NAMALWA (cell line): ENCODE data around the gene ENTREP3.
A peak's percentile ranks its signal among the peaks of the same experiment; 100 is the strongest.
"Not testable (repeated sequence)": the region's sequence is repeated elsewhere in the genome, so short reads cannot be mapped to it uniquely, and the experiment has no call there.

Experiments used
- DNase-seq: peaks from one replicate; pipeline ENCODE4 v3.0.0-alpha.2; 2015; ENCODE audit warnings: low spot score

Gene ENTREP3

DNA sequence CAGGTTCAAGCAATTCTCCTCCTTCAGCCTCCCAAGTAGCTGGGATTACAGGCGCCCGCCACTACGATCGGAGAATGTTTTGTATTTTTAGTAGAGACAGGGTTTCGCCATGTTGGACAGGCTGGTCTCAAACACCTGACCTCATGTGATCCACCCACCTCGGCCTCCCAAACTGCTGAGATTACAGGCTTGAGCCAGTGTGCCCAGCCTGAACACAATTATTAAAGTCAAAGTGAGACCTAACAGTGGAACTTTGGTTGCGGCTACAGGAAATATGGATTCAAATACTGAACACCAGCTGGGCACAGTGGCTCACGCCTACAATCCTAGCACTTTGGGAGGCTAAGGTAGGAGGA, 29.9 kb downstream of the ENTREP3 start:
- not testable (repeated sequence) for DNase-seq

- DNase-seq: peak; percentile 58
These were observed 32.2 kb downstream of the ENTREP3 start for GRCh38 chr1:155223047-155223446.

DNA sequence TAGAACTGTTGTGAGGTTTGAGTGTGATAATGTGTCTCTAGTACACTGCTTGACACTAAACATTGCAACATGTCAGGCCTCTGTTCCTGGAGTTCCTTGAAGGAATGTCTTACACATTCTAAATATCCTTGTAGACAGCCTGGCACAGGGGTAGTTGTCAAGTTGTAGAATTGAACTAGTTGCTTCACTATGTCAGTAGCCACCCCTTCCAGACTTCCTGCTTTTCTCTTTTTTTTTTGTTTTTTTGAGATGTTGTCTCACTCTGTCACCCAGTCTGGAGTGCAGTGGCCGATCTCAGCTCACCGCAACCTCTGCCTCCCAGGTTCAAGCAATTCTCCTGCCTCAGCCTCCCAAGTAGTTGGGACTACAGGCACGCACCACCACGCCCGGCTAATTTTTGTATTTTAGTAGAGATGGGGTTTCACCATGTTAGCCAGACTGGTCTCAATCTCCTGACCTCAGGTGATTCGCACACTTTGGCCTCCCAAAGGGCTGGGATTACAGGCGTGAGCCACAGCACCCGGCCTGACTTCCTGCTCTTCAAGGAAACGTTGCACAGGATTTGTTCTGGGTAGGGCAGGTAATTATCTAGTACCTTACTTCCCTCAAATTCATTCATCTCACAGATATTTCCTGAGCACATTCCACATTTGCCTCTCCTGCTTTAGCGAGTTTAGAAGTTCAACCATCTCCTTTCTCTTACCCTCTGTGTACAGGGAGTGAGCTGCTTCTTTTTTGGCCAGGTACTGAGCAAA, 34.9 kb downstream of the ENTREP3 start:
- not testable (repeated sequence) for DNase-seq

DNA sequence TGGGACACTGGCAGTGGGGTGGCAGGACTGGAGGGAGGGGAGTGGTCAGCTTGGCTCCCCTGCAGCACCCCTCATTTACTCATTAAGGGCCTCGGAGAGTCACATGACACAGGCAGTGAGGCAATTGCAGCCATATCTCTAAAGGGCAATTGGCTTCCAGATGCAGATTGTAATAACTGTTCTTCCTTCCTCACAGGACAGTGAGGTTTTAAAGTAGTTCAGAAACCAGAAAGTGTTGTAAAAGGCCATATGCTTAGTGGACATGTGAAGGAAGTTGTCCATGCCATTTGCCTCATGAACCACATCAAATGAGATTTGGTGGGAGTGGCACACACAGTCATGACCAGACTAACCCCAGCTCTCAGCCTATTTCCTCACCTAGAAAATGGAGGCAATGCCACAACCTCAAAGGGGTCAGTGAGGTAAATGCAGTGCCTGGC, 35.7 kb downstream of the ENTREP3 start:
- DNase-seq: no peak

DNA sequence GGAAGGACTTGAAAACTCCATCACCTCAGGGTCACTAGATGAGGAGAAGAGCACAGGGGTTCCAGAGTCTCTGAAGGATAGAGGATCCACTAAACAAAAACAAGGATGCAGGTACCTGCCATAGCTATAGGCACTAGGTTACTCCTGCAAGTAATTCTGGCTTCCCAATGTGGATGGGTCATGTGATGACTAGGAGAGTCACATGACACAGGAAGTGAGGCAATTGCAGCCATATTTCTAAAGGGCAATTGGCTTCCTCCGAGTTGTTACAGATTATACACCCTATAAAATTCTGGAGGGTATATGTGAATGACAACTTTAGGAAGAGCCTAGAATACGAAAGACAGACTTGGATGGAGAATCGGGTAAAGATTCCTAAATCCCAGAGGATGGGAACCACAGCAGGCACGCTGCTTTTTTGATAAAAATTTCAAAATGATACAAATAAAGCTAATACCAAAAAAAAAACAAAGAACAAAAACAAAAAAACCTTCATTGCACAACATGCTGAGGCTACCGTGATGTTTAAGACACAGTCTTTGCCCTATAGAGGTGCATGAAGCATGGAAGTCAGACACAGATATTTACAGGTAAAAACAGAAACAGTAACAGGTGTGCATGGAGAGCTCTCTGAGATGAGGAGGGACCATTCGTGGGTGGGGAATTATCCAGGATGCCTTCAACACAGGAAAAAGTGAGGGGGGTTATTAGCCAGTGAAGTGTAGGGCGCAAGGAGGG, 36.3 kb downstream of the ENTREP3 start:
- no peak for DNase-seq

DNA sequence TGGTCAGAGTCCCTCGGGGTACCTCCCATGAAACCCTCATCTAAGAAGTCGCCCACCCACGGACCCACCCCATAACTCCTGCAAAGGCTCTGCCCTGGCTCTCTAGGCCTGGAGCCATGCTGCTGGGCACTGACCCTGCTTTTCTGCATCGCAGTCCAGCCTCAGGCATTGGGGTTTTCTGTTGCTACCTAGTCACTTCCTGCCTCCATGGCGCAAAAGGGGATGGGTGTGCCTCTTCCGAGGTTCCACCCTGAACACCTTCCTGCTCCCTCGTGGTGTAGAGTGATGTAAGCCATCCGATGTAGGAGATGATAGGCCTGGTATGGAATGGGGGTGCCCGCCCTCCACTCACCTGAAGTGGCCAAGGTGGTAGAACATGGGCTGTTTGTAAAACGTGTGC, 40.6 kb downstream of the ENTREP3 start:
- not testable (repeated sequence) for DNase-seq

DNA sequence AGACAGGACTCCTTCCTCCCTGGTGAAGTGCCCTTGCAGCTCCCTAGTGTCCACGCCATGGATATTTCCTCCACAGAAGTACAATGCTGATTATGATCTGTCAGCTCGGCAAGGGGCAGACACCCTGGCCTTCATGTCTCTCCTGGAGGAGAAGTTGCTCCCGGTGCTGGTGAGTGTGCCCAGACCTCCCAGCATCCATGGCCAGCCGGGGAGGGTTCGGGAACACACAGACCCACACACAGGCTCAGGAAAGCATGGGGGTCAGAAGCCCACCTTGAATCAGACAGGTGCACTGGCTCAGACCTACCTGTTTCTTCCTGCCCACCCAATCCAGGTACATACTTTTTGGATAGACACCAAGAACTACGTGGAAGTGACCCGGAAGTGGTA, 43.2 kb downstream of the ENTREP3 start:
- DNase-seq: not testable (repeated sequence)

DNA sequence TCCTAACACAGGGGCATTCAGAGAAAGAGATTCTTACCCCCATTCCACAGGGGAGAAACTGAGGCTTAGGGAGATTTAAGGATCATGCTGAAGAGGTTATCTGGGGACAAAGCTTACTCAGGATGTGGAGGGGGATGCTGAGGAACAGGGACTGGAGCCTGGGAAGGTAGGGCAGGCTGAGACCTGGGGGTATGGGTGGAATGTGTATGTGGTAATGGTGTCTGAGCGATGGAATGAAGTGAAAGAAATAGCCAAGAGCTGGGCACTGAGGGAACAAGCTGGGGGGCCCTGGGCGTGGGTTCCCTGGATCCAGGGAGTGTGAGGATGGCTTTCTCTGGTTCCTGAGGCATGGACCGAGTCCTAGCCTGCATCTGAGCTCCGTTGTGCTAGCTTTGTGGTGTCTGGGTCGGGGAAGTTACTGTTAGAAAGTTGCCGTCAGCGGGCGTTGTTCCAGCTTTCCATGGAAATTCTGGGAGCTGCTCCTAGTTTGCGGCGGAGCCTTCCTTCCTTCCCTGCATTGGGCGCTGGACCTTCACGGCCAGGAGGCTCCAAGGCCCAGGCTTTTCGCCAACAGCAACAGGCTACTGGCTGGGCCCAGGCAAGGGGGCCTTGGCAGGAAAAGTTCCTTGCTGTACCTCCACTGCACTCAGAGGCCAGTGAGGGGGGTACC, 43.8 kb downstream of the ENTREP3 start:
- DNase-seq: not testable (repeated sequence)

GRCh38 chr1:155210314-155211104, 44.8 kb downstream of the ENTREP3 start:
- no peak for DNase-seq

DNA sequence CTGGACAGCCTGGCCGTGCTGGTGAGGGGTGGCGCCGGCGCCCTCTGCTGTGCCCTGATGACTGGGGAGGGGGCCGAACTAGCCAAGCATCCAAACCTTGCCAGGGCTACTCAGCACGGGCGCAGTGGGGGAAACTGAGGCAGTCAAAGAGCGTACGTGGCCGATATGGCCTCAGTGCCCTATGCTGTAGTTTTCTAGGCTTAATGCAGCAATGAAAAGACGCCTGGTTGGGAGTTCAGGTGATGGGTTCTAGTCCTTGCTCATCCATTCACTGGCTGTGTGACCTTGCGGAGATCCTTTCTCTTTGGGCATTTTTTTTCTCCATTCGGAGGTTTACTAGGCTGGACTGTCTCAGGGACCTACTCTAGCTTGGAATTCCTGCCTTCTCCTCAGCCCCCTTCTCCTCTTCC, 46.0 kb downstream of the ENTREP3 start:
- DNase-seq: no peak

DNA sequence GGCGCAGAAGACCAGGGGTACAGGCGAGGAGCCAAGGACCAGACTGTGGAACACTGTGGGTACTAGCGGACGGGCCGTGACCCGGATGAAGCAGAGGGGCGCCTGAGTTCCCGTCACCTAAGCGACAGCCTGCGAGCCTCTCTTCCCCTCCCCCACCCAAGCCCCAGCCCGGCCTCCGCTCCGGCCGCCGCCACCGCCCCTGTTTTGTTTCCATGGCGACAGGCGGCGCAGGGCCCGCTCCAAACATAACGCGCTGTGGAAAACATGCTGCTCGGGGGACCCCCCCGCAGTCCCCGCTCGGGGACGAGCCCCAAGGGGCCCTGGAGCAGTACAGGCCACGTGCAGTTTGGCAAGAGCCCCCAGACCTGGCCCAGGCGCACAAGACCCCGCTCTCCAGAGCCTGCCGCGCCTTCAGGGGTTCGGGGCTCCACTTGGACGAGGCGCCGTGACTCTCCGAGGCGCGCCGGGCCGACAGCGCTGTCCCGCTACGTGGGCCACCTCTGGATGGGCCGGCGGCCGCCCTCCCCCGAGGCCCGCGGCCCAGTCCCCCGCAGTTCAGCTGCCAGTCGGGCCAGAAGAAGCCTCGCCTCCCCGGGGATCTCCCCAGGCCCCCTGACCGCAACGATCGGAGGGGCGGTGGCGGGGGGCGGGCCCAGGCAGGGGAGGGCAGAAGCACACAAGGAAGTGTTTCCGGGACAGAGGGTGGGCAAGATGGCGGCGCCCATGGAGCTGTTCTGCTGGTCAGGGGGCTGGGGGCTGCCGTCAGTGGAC, 46.6 kb downstream of the ENTREP3 start, which contains the start of gene MTX1:
Gene MTX1 (plus strand): TSS at position 155 of the 771 bp plus-strand sequence. CDS start 110 bp downstream, at position 265.
- DNase-seq: peak; percentile 95

DNA sequence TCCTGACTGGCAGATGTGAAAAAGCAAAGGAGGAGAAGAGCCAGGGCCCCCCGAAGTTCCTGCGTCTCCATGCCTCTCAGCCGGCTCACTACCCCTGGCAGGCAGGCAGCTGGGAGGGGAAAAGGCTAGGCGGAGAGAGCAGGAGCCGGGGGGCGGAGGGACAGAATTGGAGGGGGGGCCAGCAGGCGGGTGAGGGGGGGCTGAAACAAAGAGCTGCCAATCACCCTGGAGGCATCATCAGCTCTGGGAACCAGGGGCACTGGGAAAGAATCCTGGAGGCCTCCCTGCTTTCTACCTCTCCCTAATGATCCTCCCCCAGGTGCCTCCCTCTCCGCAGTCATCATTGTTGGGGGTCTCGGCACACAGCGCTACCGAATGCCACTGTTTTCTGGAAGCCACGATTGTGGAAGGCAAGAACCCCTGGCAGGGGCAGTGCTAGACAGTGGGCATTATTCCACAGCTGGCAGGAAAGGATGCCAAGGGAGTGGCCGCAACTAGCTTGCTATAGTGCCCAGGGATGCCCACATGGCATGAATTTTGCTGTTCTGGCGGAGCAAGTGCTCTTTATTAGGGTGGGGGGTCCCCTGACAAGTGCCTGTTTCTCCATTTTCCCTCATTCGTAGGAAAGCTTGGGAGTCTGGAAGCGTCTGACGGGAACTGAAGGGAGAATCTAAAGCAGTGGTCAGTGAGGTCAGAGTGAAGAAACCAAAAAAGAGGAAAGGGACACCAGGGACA, 47.3 kb downstream of the ENTREP3 start, which contains the start of gene THBS3:
Gene THBS3 (minus strand): TSS at position 92 of the 735 bp plus-strand sequence. CDS start 21 bp downstream, at position 71.
- DNase-seq: no peak

- peak; percentile 98 for DNase-seq
These were observed 48.1 kb downstream of the ENTREP3 start for GRCh38 chr1:155206891-155207805.

GRCh38 chr1:155205969-155206593, 49.2 kb downstream of the ENTREP3 start:
- no peak for DNase-seq

DNA sequence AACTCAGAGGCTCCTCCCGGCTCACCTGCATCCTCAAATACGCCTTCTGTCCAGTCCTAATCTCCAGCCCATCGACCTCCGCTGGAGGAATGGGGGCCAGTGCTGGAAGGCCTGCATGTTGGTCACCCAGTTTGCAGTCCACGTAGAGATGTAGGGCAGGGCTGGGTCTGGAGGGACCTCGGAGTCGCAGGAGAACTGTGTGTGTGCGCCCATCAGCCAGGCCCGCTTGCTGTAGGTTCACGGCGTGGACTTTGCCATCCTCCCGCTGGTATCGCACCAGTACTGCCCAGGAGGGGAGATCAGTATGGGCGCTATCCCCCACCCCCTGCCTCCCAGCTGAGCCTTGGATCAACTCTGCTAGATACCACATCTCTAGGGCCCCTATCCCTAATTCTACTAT, 50.2 kb downstream of the ENTREP3 start:
- DNase-seq: no peak

GRCh38 chr1:155202731-155203515, 52.4 kb downstream of the ENTREP3 start:
- DNase-seq: no peak

DNA sequence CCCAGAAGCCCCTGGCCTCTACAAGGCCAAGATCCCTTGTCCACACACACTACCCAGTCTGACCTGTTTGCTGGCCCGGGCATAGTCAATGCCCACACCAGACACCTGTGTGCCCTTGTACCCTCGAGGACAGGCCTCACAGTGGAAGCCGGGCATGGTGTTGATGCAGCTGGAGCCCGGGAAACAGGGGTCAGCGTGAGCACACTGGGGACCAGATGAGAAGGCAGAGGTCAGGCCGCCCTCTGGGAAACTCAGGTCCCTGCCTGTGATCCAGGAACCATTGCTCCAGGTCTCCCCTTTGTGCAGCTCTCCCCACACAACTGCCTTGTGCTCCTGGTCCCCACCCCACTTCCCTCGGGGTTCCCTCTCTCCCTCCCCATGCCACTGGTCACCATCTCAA, 53.1 kb downstream of the ENTREP3 start:
- DNase-seq: no peak

GRCh38 chr1:155200920-155201319, 54.4 kb downstream of the ENTREP3 start:
- DNase-seq: no peak
